Spinal cord (tissue), 10 donors: ENCODE results near the gene NCKAP5. TPM values are rescaled to one million over a fixed set of nuclear protein-coding genes. Genes with fewer than 3 reads are reported as not detected.

Source experiments
- DNase-seq, 6 donors: peaks; one replicate each; pipeline versions ENCODE4 v3.0.0 to v3.0.0-alpha.2; 2013 to 2015; ENCODE audit warnings: low spot score in 6 of 6, low read depth in 4 of 6
- H3K27ac ChIP-seq: one replicate; pipeline ENCODE4 v1.5.1; 2013; ENCODE audit warnings: low read depth, low read length, control low read depth
- H3K27me3 ChIP-seq: one replicate; pipeline ENCODE4 v1.6.1; 2013; ENCODE audit warnings: low read length; ENCODE audit not compliant: control insufficient read depth, insufficient read depth
- H3K36me3 ChIP-seq: one replicate; pipeline ENCODE4 v1.6.1; 2013; ENCODE audit warnings: low read length; ENCODE audit not compliant: control insufficient read depth, insufficient read depth
- H3K4me1 ChIP-seq: one replicate; pipeline ENCODE4 v1.6.1; 2013; ENCODE audit warnings: low read length; ENCODE audit not compliant: control insufficient read depth, insufficient read depth
- H3K4me3 ChIP-seq: one replicate; pipeline ENCODE4 v1.5.1; 2013; ENCODE audit warnings: low read depth, low read length, control low read depth
- H3K9me3 ChIP-seq: one replicate; pipeline ENCODE4 v1.6.1; 2013; ENCODE audit warnings: low read length; ENCODE audit not compliant: control insufficient read depth, insufficient read depth
- WGBS: methylation state at CpG from one replicate; pipeline ENCODE4 v1.1.5; 2013; ENCODE audit warnings: missing lambda C conversion rate; ENCODE audit not compliant: insufficient coverage; 5-methylcytosine and 5-hydroxymethylcytosine counted together
- polyA plus RNA-seq, 2 donors: library from polyadenylated mRNA; unstranded; fragments of 120-200 nt; gene quantifications; one replicate each; pipeline ENCODE4 v1.2.1, GENCODE V29; 2013; ENCODE audit not compliant: insufficient read length in 2 of 2
- total RNA-seq, 2 donors: library from RNA; depleted of rRNA in 1 of 2; stranded (reverse); fragments of 120-200 nt in 1 of 2; fragments of >200 nt in 1 of 2; gene quantifications; one replicate each; pipeline versions ENCODE4 v1.2.3 to v1.2.4, GENCODE V29; 2013 to 2014
- donor health status: healthy.

The NCKAP5 gene
- total and polyA plus RNA-seq, 4 donors: 8.9 to 17.7 (median 11.6) TPM

GRCh38 chr2:132790207-132790785 is 778.0 kb downstream of the NCKAP5 start:
- Histone ChIP-seq H3K9me3 (no peaks in the 10 kb centered on the region), H3K4me3 (no peak overlapping the region), H3K27me3 (no peaks in the 10 kb centered on the region), H3K27ac (no peak overlapping the region), H3K36me3 (peaks cover 3% of the 10 kb centered on the region), H3K4me1 (no peaks in the 10 kb centered on the region)
- 100% methylated on average over 1 of the region's 4 CpGs for WGBS
- no peak for DNase-seq

GRCh38 chr2:132789066-132789465 is 779.2 kb downstream of the NCKAP5 start:
- no peaks in the 10 kb centered on the region for H3K9me3 ChIP-seq
- H3K27ac ChIP-seq: no peak overlapping the region
- no peaks in the 10 kb centered on the region for H3K4me1 ChIP-seq
- peak in 2 of 6 donors; percentile 37 to 47 for DNase-seq
- no peak overlapping the region for H3K4me3 ChIP-seq
- no peaks in the 10 kb centered on the region for H3K27me3 ChIP-seq
- WGBS: 80% methylated on average over 2 of the region's 2 CpGs
- H3K36me3 ChIP-seq: peaks cover 6% of the 10 kb centered on the region

GRCh38 chr2:132788310-132788838 is 779.9 kb downstream of the NCKAP5 start:
- Histone ChIP-seq H3K9me3 (no peaks in the 10 kb centered on the region), H3K27me3 (no peaks in the 10 kb centered on the region), H3K4me3 (no peak overlapping the region), H3K36me3 (peaks cover 12% of the 10 kb centered on the region), H3K4me1 (no peaks in the 10 kb centered on the region), H3K27ac (no peak overlapping the region)
- WGBS: 100% methylated on average over 1 of the region's 4 CpGs
- no peak for DNase-seq

GRCh38 chr2:132783883-132784282 is 784.4 kb downstream of the NCKAP5 start:
- Histone ChIP-seq H3K27me3 (no peaks in the 10 kb centered on the region), H3K27ac (no peak overlapping the region), H3K9me3 (no peaks in the 10 kb centered on the region), H3K4me1 (peaks cover 8% of the 10 kb centered on the region), H3K4me3 (no peak overlapping the region), H3K36me3 (peaks cover 17% of the 10 kb centered on the region)
- 91% methylated on average over 11 of the region's 11 CpGs for WGBS
- no peak for DNase-seq

- peaks cover 14% of the 10 kb centered on the region for H3K36me3 ChIP-seq
- DNase-seq: peak; percentile 13 to 84 (median 44)
- no peaks in the 10 kb centered on the region for H3K27me3 ChIP-seq
- H3K4me3 ChIP-seq: no peak overlapping the region
- no peak overlapping the region for H3K27ac ChIP-seq
- 65% methylated on average over 6 of the region's 7 CpGs for WGBS
- H3K4me1 ChIP-seq: peaks cover 8% of the 10 kb centered on the region
- no peaks in the 10 kb centered on the region for H3K9me3 ChIP-seq
Measured at GRCh38 chr2:132782176-132782783, 786.0 kb downstream of the NCKAP5 start.

- DNase-seq: no peak
- peaks cover 8% of the 10 kb centered on the region for H3K4me1 ChIP-seq
- 63% methylated on average over 4 of the region's 5 CpGs for WGBS
- no peak overlapping the region for H3K27ac ChIP-seq
- H3K4me3 ChIP-seq: no peak overlapping the region
- no peaks in the 10 kb centered on the region for H3K27me3 ChIP-seq
- peaks cover 14% of the 10 kb centered on the region for H3K36me3 ChIP-seq
- H3K9me3 ChIP-seq: no peaks in the 10 kb centered on the region
Measured at GRCh38 chr2:132780651-132781050, 787.6 kb downstream of the NCKAP5 start.

- peak in 1 of 6 donors; percentile 83 for DNase-seq
Measured at GRCh38 chr2:132779206-132779721, 789.0 kb downstream of the NCKAP5 start.

GRCh38 chr2:132776287-132776686 is 792.0 kb downstream of the NCKAP5 start:
- Histone ChIP-seq H3K27me3 (no peaks in the 10 kb centered on the region), H3K36me3 (no peaks in the 10 kb centered on the region), H3K4me3 (no peak overlapping the region), H3K27ac (no peak overlapping the region), H3K4me1 (no peaks in the 10 kb centered on the region), H3K9me3 (no peaks in the 10 kb centered on the region)
- WGBS: 75% methylated on average over 1 of the region's 3 CpGs
- DNase-seq: no peak

More at GRCh38 chr2:132779206-132779721, 789.0 kb downstream of the NCKAP5 start:
- Histone ChIP-seq H3K27me3 (no peaks in the 10 kb centered on the region), H3K27ac (no peak overlapping the region), H3K36me3 (peaks cover 11% of the 10 kb centered on the region), H3K4me1 (peaks cover 8% of the 10 kb centered on the region), H3K9me3 (no peaks in the 10 kb centered on the region), H3K4me3 (no peak overlapping the region)
- WGBS: no CpG with 5 or more reads among the region's 1 CpG

GRCh38 chr2:132774189-132774588 is 794.1 kb downstream of the NCKAP5 start:
- no peak for DNase-seq
- no peaks in the 10 kb centered on the region for H3K4me1 ChIP-seq
- H3K27ac ChIP-seq: no peak overlapping the region
- no peak overlapping the region for H3K4me3 ChIP-seq
- peaks cover 1% of the 10 kb centered on the region for H3K9me3 ChIP-seq
- no peaks in the 10 kb centered on the region for H3K27me3 ChIP-seq
- H3K36me3 ChIP-seq: no peaks in the 10 kb centered on the region
- WGBS: no CpG with 5 or more reads among the region's 2 CpGs

- no peak for DNase-seq
- H3K27me3 ChIP-seq: no peaks in the 10 kb centered on the region
- H3K4me3 ChIP-seq: no peak overlapping the region
- no peaks in the 10 kb centered on the region for H3K36me3 ChIP-seq
- WGBS: no CpG with 5 or more reads among the region's 3 CpGs
- no peaks in the 10 kb centered on the region for H3K4me1 ChIP-seq
- no peak overlapping the region for H3K27ac ChIP-seq
- H3K9me3 ChIP-seq: peaks cover 1% of the 10 kb centered on the region
Measured at GRCh38 chr2:132773331-132773730, 794.9 kb downstream of the NCKAP5 start.
